A549 (cell line): ENCODE data around the gene EHD2. TPM values are rescaled to one million over a fixed set of nuclear protein-coding genes. Genes with fewer than 3 reads are reported as not detected.
"Not testable (repeated sequence)": the region's sequence is repeated elsewhere in the genome, so short reads cannot be mapped to it uniquely, and the experiment has no call there.

Source experiments
- ATAC-seq, 2 experiments: fragments of 200-7000 bp in 1 of 2; fragments of >200 bp in 1 of 2; cut with Nextera tagmentation in 1 of 2; cut with Tn5 transposase in 1 of 2; 3 replicates each; pipeline versions ENCODE4 v1.8.0 to v1.9.1; 2018 to 2020; ENCODE audit warnings: mild to moderate bottlenecking in 1 of 2, moderate library complexity in 1 of 2
- CTCF ChIA-PET: fragments of 300-600 bp; sonication (Branson Sonifier 250); formaldehyde crosslinking; extraction: SDS; loops from one replicate; lab custom pipeline; 2021; ENCODE audit warnings: antibody characterized with exemption, inconsistent platforms; lab: Yijun Ruan, JAX
- POLR2A ChIA-PET: fragments of 350-600 bp; formaldehyde crosslinking; extraction: SDS; loops from one replicate; lab custom pipeline; 2021; ENCODE audit warnings: antibody characterized with exemption, inconsistent platforms; lab: Yijun Ruan, JAX
- DNase-seq, 2 experiments: peaks; one replicate each; pipeline versions ENCODE4 v3.0.0 to v3.0.0-alpha.2; 2011 to 2016; ENCODE audit warnings: low read depth in 1 of 2, low spot score in 1 of 2
- FAIRE-seq: peaks from 2 replicates; lab custom pipeline; 2011; peaks lifted over from hg19 to GRCh38; lab: Jason Lieb, UNC
- H3K27ac ChIP-seq, 2 experiments: fragments of >200 bp; sonication (Bioruptor Twin); formaldehyde crosslinking; 3 replicates each; pipeline ENCODE4 v1.5.1; 2016 to 2017
- H3K4me1 ChIP-seq: fragments of >200 bp; sonication (Bioruptor Twin); formaldehyde crosslinking; 3 replicates; pipeline ENCODE4 v1.6.1; 2016
- H3K4me2 ChIP-seq: fragments of >200 bp; sonication (Bioruptor Twin); formaldehyde crosslinking; 3 replicates; pipeline ENCODE4 v1.6.1; 2016
- H3K4me3 ChIP-seq: fragments of >200 bp; sonication (Bioruptor Twin); formaldehyde crosslinking; 3 replicates; pipeline ENCODE4 v1.5.1; 2016
- H3K9me3 ChIP-seq: fragments of >200 bp; sonication (Bioruptor Twin); formaldehyde crosslinking; 3 replicates; pipeline ENCODE4 v1.6.1; 2016
- ATOH8 ChIP-seq: fragments of 250-450 bp; sonication (Bioruptor Pico); IDR thresholded peaks from 2 replicates; pipeline ENCODE4 v1.5.0; 2020; ENCODE audit warnings: low read depth, mild to moderate bottlenecking, moderate library complexity
- CBX2 ChIP-seq: fragments of 200-600 bp; sonication (generic); IDR thresholded peaks from 2 replicates; pipeline ENCODE4 v1.6.1; 2016; ENCODE audit warnings: low read depth, mild to moderate bottlenecking, borderline replicate concordance
- CBX8 ChIP-seq: fragments of 200-600 bp; sonication (generic); IDR thresholded peaks from 2 replicates; pipeline ENCODE4 v1.6.1; 2016
- CEBPB ChIP-seq, 2 experiments: fragments of >200 bp in 1 of 2; sonication (Bioruptor Twin) in 1 of 2; formaldehyde crosslinking in 1 of 2; IDR thresholded peaks; 2 replicates each; pipeline ENCODE4 v1.6.1; 2012 to 2016
- CHD2 ChIP-seq: fragments of 150-350 bp; IDR thresholded peaks from 2 replicates; pipeline ENCODE4 v1.6.1; 2014; ENCODE audit warnings: low read length; ENCODE audit not compliant: partially characterized antibody
- CHD4 ChIP-seq: fragments of 200-600 bp; sonication (generic); IDR thresholded peaks from 2 replicates; pipeline ENCODE4 v1.6.1; 2016; ENCODE audit warnings: antibody characterized with exemption, mild to moderate bottlenecking, borderline replicate concordance
- EHF ChIP-seq: fragments of 250-450 bp; sonication (Bioruptor Pico); IDR thresholded peaks from 2 replicates; pipeline ENCODE4 v1.5.0; 2020; ENCODE audit warnings: mild to moderate bottlenecking
- ESRRA ChIP-seq: fragments of 150-350 bp; IDR thresholded peaks from 2 replicates; pipeline ENCODE4 v1.6.1; 2014; ENCODE audit warnings: mild to moderate bottlenecking, low read length, borderline replicate concordance
- FOSB ChIP-seq: fragments of 250-450 bp; sonication (Bioruptor Pico); IDR thresholded peaks from 2 replicates; pipeline ENCODE4 v1.5.0; 2020; ENCODE audit warnings: mild to moderate bottlenecking, moderate library complexity
- HEYL ChIP-seq: fragments of 250-450 bp; sonication (Bioruptor Pico); IDR thresholded peaks from 2 replicates; pipeline ENCODE4 v1.8.0; 2021; ENCODE audit warnings: mild to moderate bottlenecking, moderate library complexity
- JUNB ChIP-seq: fragments of >200 bp; sonication (Bioruptor Twin); formaldehyde crosslinking; IDR thresholded peaks from 2 replicates; pipeline ENCODE4 v1.6.1; 2016
- KDM1A ChIP-seq: fragments of 200-600 bp; sonication (generic); IDR thresholded peaks from 2 replicates; pipeline ENCODE4 v1.6.1; 2016; ENCODE audit warnings: low read depth, mild to moderate bottlenecking
- KDM5A ChIP-seq: fragments of 200-600 bp; sonication (generic); IDR thresholded peaks from 2 replicates; pipeline ENCODE4 v1.6.1; 2016; ENCODE audit warnings: antibody characterized with exemption, mild to moderate bottlenecking
- MAFK ChIP-seq: fragments of 450-650 bp; IDR thresholded peaks from 2 replicates; pipeline ENCODE4 v1.6.1; 2014; ENCODE audit not compliant: partially characterized antibody
- PHF8 ChIP-seq: fragments of 200-600 bp; sonication (generic); IDR thresholded peaks from 2 replicates; pipeline ENCODE4 v1.6.1; 2016; ENCODE audit warnings: low read depth, mild to moderate bottlenecking, antibody characterized with exemption, moderate library complexity, borderline replicate concordance
- REST ChIP-seq: fragments of 200-600 bp; sonication (generic); IDR thresholded peaks from 2 replicates; pipeline ENCODE4 v1.6.1; 2016; ENCODE audit warnings: antibody characterized with exemption, mild to moderate bottlenecking, moderate library complexity
- RNF2 ChIP-seq: fragments of 200-600 bp; sonication (generic); IDR thresholded peaks from 2 replicates; pipeline ENCODE4 v1.6.1; 2016; ENCODE audit warnings: low read depth, mild to moderate bottlenecking, antibody characterized with exemption, moderate library complexity, borderline replicate concordance
- SREBF2 ChIP-seq: fragments of 450-650 bp; IDR thresholded peaks from 2 replicates; pipeline ENCODE4 v1.6.1; 2014; ENCODE audit warnings: mild to moderate bottlenecking, moderate library complexity
- TFCP2L1 ChIP-seq: fragments of 250-450 bp; sonication (Bioruptor Pico); IDR thresholded peaks from 2 replicates; pipeline ENCODE4 v1.5.0; 2021; ENCODE audit warnings: mild to moderate bottlenecking
- ZC3H11A ChIP-seq: fragments of 450-650 bp; IDR thresholded peaks from 2 replicates; pipeline ENCODE4 v1.6.1; 2014; ENCODE audit warnings: antibody characterized with exemption, mild to moderate bottlenecking
- ZNF302 ChIP-seq: fragments of 250-450 bp; sonication (Bioruptor Pico); IDR thresholded peaks from 2 replicates; pipeline ENCODE4 v1.9.0; 2021; ENCODE audit warnings: inconsistent platforms, mild to moderate bottlenecking, moderate library complexity
- WGBS: methylation state at CpG from one replicate; pipeline ENCODE4 v1.1.6; 2017; ENCODE audit errors: missing lambda C conversion rate; 5-methylcytosine and 5-hydroxymethylcytosine counted together
- polyA plus RNA-seq, 4 experiments: library from polyadenylated mRNA; depleted of rRNA in 3 of 4; stranded (reverse); fragments of >200 nt; fragmentation: RNase III in 1 of 4; extraction: RNeasy Plus Mini Kit Qiagen cat#74134 plus additional on column Dnase treatment in 1 of 4; gene quantifications; 2 replicates in 3 of 4; 3 replicates in 1 of 4; pipeline ENCODE4 v1.2.3, GENCODE V29; 2011 to 2017
- TF ChIP-seq, protein P1 (sequence below): fragments of 450-650 bp; IDR thresholded peaks from 2 replicates; pipeline ENCODE4 v1.6.1; 2014; ENCODE audit warnings: antibody characterized with exemption
- TF ChIP-seq, protein P2 (sequence below): IDR thresholded peaks from 2 replicates; pipeline ENCODE4 v1.6.1; 2012
- TF ChIP-seq, protein P3 (sequence below): fragments of >200 bp; sonication (Bioruptor Twin); formaldehyde crosslinking; IDR thresholded peaks from 2 replicates; pipeline ENCODE4 v1.6.1; 2016
- TF ChIP-seq, protein P4 (sequence below): IDR thresholded peaks from 2 replicates; pipeline ENCODE4 v1.6.1; 2012; ENCODE audit warnings: low read depth, borderline replicate concordance

Gene EHD2
- polyA plus RNA-seq, 2 of the 4 experiments (the other 2 are of a cell fraction) = 32.3 to 105 TPM

DNA sequence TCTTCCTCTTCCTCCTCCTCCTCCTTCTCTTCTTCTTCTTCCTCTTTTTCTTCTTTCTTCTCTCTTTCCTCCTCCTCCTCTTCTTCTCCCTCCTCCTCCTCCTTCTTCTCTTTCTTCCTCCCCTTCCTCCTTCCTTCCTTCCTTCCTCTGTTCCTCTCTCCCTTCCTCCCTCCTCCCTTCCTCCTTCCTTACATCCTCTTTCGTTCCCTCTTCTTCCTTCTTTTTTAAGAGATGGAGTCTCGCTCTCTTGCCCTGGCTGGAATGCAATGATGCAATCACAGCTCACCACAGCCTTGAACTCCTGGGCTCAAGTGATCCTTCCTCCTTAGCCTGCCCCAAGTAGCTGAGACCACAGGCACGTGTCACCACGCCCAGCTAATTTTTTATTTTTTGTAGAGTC is 13.2 kb downstream of the EHD2 start:
- WGBS = 79% methylated on average over 4 of the region's 4 CpGs
- FAIRE-seq (no peak), DNase-seq (no peak), ATAC-seq (no peak)
- H3K4me3 ChIP-seq = no peak overlapping the region
- 0 out of 3 replicates have a peak overlapping the region, but pooled peaks have one; percentile 3 for H3K4me2 ChIP-seq
- ChIA-PET POLR2A (no interaction called here), CTCF (interaction anchor here (0.7 to 42.0 kb wide), 4 partner anchors 11 to 26 kb away, joined by 3 to 1389 read pairs (median 4); partner anchors contain the start of gene EHD2)
- H3K4me1 ChIP-seq = peaks cover 79% of the 10 kb centered on the region
- TF ChIP-seq JUNB (no peak), EHF (no peak), ATOH8 (CRISPR knock-in tag) (no peak), CEBPB (IDR thresholded peaks at IDR 0.05) (peak in 1 of 2 experiments; percentile 77; a peak in 2 of 4 replicates), MAFK (no peak)
- TF ChIP-seq, protein P1, sequence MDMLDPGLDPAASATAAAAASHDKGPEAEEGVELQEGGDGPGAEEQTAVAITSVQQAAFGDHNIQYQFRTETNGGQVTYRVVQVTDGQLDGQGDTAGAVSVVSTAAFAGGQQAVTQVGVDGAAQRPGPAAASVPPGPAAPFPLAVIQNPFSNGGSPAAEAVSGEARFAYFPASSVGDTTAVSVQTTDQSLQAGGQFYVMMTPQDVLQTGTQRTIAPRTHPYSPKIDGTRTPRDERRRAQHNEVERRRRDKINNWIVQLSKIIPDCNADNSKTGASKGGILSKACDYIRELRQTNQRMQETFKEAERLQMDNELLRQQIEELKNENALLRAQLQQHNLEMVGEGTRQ = no peak
- peak overlapping the region; percentile 38 to 94 for H3K27ac ChIP-seq
- H3K9me3 ChIP-seq = no peaks in the 10 kb centered on the region

DNA sequence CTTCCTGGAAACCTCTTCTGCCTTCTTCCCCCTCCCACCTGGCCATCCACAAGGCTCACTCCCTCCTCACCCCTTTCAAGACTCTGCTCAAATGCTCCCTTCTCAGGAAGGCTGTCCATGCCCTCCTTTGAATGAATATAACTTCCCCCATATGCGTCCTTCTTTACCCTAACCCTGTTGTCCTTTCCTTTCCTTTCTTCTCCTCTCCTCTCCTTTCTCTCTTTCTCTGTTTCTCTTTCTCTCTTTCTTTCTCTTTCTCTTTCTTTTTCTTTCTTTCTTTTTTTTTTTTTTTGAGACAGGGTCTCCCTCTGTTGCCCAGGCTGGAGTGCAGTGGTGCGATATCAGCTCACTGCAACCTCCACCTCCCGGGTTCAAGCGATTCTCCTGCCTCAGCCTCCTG is 15.1 kb downstream of the EHD2 start:
- H3K4me1 ChIP-seq = peaks cover 61% of the 10 kb centered on the region
- 74% methylated on average over 4 of the region's 4 CpGs for WGBS
- FAIRE-seq, H3K9me3 ChIP-seq, ATAC-seq, DNase-seq: not testable (repeated sequence)
- H3K4me3 ChIP-seq = peak overlapping the region; percentile 6; the same call in 1 of the 3 replicates
- H3K27ac ChIP-seq = peak overlapping the region; percentile 83 to 94
- POLR2A ChIA-PET = interaction anchor here (0.6 to 2.0 kb wide), 2 partner anchors 9 kb away, joined by 4 to 6 read pairs; no protein-coding TSS in a partner anchor
- CTCF ChIA-PET = interaction anchor here (1.1 to 42.0 kb wide), 2 partner anchors 16 to 20 kb away, joined by 6 to 1389 read pairs; partner anchors contain the start of genes EHD2 and NOP53
- peak overlapping the region; percentile 98 for H3K4me2 ChIP-seq

GRCh38 chr19:47729468-47729798 is 16.2 kb downstream of the EHD2 start:
- FAIRE-seq = peak; percentile 89
- H3K9me3 ChIP-seq = no peaks in the 10 kb centered on the region
- ChIA-PET POLR2A (interaction anchor here (0.5 to 2.0 kb wide), 5 partner anchors 10 to 16 kb away, joined by 3 to 14 read pairs (median 6); partner anchors contain the start of genes EHD2 and NOP53), CTCF (interaction anchor here (1.0 to 42.0 kb wide), 5 partner anchors 11 to 134 kb away, joined by 3 to 1389 read pairs (median 9); partner anchors contain the start of genes EHD2 and NOP53)
- peak overlapping the region; percentile 98 for H3K4me2 ChIP-seq
- DNase-seq = peak; percentile 92 to 98
- H3K4me3 ChIP-seq = peak overlapping the region; percentile 48
- 1% methylated on average over 9 of the region's 9 CpGs for whole genome bisulfite sequencing
- peak; percentile 91 to 92 for ATAC-seq
- peaks cover 50% of the 10 kb centered on the region for H3K4me1 ChIP-seq
- H3K27ac ChIP-seq = peak overlapping the region; percentile 83 to 94
- TF ChIP-seq HEYL (CRISPR knock-in tag) = no peak
- TF ChIP-seq, protein P2, sequence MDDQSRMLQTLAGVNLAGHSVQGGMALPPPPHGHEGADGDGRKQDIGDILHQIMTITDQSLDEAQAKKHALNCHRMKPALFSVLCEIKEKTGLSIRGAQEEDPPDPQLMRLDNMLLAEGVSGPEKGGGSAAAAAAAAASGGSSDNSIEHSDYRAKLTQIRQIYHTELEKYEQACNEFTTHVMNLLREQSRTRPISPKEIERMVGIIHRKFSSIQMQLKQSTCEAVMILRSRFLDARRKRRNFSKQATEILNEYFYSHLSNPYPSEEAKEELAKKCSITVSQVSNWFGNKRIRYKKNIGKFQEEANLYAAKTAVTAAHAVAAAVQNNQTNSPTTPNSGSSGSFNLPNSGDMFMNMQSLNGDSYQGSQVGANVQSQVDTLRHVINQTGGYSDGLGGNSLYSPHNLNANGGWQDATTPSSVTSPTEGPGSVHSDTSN = peak; percentile 64
- TF ChIP-seq, protein P3, sequence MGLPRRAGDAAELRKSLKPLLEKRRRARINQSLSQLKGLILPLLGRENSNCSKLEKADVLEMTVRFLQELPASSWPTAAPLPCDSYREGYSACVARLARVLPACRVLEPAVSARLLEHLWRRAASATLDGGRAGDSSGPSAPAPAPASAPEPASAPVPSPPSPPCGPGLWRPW = no peak
- TF ChIP-seq ESRRA = no peak
- no peak for TF ChIP-seq CHD4
- no peak for TF ChIP-seq CHD2
- TF ChIP-seq, protein P4, sequence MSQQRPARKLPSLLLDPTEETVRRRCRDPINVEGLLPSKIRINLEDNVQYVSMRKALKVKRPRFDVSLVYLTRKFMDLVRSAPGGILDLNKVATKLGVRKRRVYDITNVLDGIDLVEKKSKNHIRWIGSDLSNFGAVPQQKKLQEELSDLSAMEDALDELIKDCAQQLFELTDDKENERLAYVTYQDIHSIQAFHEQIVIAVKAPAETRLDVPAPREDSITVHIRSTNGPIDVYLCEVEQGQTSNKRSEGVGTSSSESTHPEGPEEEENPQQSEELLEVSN = 0 out of 2 replicates have a peak, but pooled peaks have one; percentile 23
- TF ChIP-seq CBX2 = no peak
- no peak for TF ChIP-seq PHF8
- no peak for TF ChIP-seq KDM1A
- no peak for TF ChIP-seq TFCP2L1 (CRISPR knock-in tag)
- no peak for TF ChIP-seq RNF2
- TF ChIP-seq CBX8 = no peak
- no peak for TF ChIP-seq ZNF302 (CRISPR knock-in tag)
- TF ChIP-seq, protein P1 = no peak
- TF ChIP-seq SREBF2 = no peak
- TF ChIP-seq REST = no peak
- TF ChIP-seq FOSB (CRISPR knock-in tag) = no peak
- no peak for TF ChIP-seq ZC3H11A
- no peak for TF ChIP-seq EHF
- TF ChIP-seq KDM5A = no peak
- TF ChIP-seq CEBPB (IDR thresholded peaks at IDR 0.05) = 0 out of 4 replicates have a peak, but pooled peaks of 1 of the 2 experiments have one; percentile 11
